GM18867 (cell line): ENCODE results near the gene TNFAIP6.
A peak's percentile ranks its signal among the peaks of the same experiment; 100 is the strongest.
"Not testable (repeated sequence)": the region's sequence is repeated elsewhere in the genome, so short reads cannot be mapped to it uniquely, and the experiment has no call there.

ENCODE experiments used
- ATAC-seq: cut with Tn5 transposase; IDR thresholded peaks from one replicate; pipeline ENCODE4 v1.9.1; 2021; ENCODE audit warnings: mild to moderate bottlenecking, moderate library complexity; ENCODE audit not compliant: unreplicated experiment

TNFAIP6 gene

DNA sequence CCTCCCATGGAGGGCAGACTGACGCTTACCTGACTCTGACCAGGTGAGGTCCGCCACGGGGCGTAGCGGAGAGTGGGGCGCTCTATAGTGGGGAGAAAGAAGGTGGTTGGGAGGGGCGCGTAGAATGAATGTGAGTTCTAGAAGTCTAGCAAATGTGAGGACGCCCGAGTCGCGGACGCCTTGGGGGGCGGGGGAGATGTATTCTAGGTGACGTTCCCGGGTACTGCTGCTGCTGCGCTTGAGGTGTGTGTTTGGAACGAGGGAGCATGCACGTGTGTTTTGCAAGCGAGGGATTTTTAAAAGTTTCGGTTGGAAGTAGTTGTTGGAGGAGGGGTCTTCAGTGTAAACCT is 53.1 kb downstream of the TNFAIP6 start:
- ATAC-seq = peak; percentile 36

DNA sequence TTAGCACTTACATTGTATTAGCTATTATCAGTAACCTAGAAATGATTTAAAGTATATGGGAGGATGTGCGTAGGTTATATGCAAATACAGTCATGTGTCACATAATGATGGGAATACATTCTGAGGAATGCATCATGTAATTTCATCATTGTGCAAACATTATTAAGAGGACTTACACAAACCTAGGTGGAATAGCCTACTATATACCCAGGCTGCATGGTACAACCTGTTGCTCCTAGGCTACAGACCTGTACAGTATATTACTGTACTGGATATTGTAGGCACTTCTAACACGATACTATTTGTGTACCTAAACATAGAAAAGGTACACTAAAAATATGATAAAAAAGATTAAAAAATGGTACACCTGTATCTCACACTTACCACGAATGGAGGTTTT is 60.3 kb downstream of the TNFAIP6 start:
- no peak for ATAC-seq

DNA sequence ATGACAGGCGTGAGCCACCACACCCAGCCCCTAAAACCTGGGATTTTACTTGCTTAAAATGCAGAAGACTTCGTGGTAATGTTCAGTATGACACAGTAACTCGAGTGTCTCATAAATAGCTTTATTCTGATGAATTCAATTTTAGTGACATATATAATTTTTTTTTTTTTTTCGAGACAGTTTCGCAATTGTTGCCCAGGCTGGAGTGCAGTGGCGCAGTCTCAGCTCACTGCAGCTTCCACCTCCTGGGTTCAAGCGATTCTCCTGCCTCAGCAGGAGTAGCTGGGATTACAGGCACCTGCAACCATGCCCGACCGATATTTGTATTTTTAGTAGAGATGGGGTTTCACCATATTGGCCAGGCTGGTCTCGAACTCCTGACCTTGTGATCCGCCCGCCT is 64.3 kb downstream of the TNFAIP6 start:
- not testable (repeated sequence) for ATAC-seq

DNA sequence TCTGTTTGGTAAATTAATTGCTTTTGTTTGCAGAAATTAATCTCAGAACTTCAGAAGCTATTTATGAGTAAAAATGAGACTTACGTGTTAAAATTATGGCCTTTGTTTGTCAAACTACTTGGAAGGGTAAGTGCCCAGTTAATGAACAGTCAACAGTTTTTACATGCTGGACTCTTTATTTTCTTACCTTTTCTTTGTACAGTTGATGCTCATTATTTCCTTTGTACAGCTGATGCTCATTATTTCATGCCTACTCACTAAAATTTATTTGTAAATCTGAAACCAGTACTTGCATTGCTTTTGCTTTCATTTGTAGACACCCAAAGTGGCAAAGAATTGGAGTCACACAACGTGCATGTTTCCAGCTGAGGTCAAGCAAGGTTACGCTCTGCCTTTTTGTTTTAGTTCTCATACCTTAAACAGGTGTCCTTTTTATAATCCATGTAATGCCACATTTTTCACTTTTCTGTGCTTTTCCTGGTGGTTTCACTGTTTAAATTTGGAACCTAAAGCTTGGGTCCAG is 65.6 kb downstream of the TNFAIP6 start:
- peak; percentile 94 for ATAC-seq

DNA sequence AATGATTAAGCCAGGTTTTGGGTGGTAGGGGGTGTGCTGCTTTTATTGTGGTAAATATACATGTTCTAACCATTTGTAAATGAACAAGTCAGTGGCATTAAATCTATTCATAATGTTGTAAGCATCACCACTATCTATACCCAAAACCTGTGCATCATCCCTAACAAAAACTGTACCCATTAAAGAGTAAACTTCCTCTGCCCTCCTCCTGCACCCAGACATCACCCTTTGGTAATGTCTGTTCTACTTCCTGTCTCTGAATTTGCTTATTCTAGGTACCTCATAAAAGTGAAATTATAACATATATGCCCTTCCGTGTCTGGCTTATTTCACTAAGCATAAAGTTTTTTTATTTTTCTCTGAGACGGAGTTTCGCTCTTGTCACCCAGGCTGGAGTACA is 66.4 kb downstream of the TNFAIP6 start:
- no peak for ATAC-seq
